Measurements from ENCODE around the gene NFAM1. TPM values are rescaled to one million over a fixed set of nuclear protein-coding genes. Genes with fewer than 3 reads are reported as not detected.

The NFAM1 gene
- total RNA-seq = 0.88 TPM

- no peak for ATAC-seq
Measured at GRCh38 chr22:42432020-42432596, at the start of gene NFAM1. NFAM1 (minus strand) TSS chr22:42432403; CDS start chr22:42432357, 46 bp downstream.

- no peak for ATAC-seq
Measured at GRCh38 chr22:42475122-42475521, 42.9 kb upstream of the NFAM1 start.

GRCh38 chr22:42473484-42474193 is 41.4 kb upstream of the NFAM1 start:
- peak; percentile 68 for ATAC-seq

GRCh38 chr22:42472671-42473070 is 40.5 kb upstream of the NFAM1 start:
- peak; percentile 19 for ATAC-seq

- ATAC-seq = no peak
Measured at GRCh38 chr22:42471441-42471840, 39.2 kb upstream of the NFAM1 start.

GRCh38 chr22:42470366-42471082 is 38.3 kb upstream of the NFAM1 start:
- ATAC-seq = no peak

- no peak for ATAC-seq
Measured at GRCh38 chr22:42468841-42469240, 36.6 kb upstream of the NFAM1 start.

GRCh38 chr22:42462016-42462415 is 29.8 kb upstream of the NFAM1 start:
- ATAC-seq = no peak

- ATAC-seq = no peak
Measured at GRCh38 chr22:42461511-42461910, 29.3 kb upstream of the NFAM1 start.

GRCh38 chr22:42459287-42460063 is 27.3 kb upstream of the NFAM1 start:
- ATAC-seq = no peak

- peak; percentile 13 for ATAC-seq
Measured at GRCh38 chr22:42452916-42453315, 20.7 kb upstream of the NFAM1 start.

GRCh38 chr22:42452456-42452855 is 20.3 kb upstream of the NFAM1 start:
- ATAC-seq = peak; percentile 15

GRCh38 chr22:42451499-42452145 is 19.4 kb upstream of the NFAM1 start:
- no peak for ATAC-seq

- no peak for ATAC-seq
Measured at GRCh38 chr22:42450862-42451261, 18.7 kb upstream of the NFAM1 start.

GRCh38 chr22:42446151-42446550 is 13.9 kb upstream of the NFAM1 start:
- ATAC-seq = no peak

- ATAC-seq = peak; percentile 77
Measured at GRCh38 chr22:42444077-42444904, 12.1 kb upstream of the NFAM1 start.

- peak; percentile 9 for ATAC-seq
Measured at GRCh38 chr22:42443240-42444076, 11.3 kb upstream of the NFAM1 start.

- ATAC-seq = no peak
Measured at GRCh38 chr22:42442748-42443147, 10.5 kb upstream of the NFAM1 start.

- ATAC-seq = no peak
Measured at GRCh38 chr22:42440728-42441127, 8.5 kb upstream of the NFAM1 start.

All from esophagus mucosa (tissue), 1 donor.